HL-60 (cell line): ENCODE measurements around the gene KCNJ6.

Experiments
- DNase-seq, 2 experiments: peaks; one replicate each; pipeline ENCODE4 v3.0.0-alpha.2; 2010 to 2020; ENCODE audit warnings: low read depth in 1 of 2, low spot score in 1 of 2
- H3K27ac ChIP-seq: fragments of 250-450 bp; sonication (Bioruptor Pico); replicated peaks from 2 replicates; pipeline ENCODE4 v1.5.1; 2020; ENCODE audit warnings: mild to moderate bottlenecking, moderate library complexity
- H3K27me3 ChIP-seq: fragments of 250-450 bp; sonication (Bioruptor Pico); 2 replicates; pipeline ENCODE4 v1.5.1; 2021; ENCODE audit warnings: mild to moderate bottlenecking, moderate library complexity; ENCODE audit not compliant: insufficient read depth, poor library complexity, severe bottlenecking
- H3K4me3 ChIP-seq: replicated peaks from 2 replicates; pipeline ENCODE4 v1.5.1; 2011; ENCODE audit warnings: mild to moderate bottlenecking, control low read depth, low read length; ENCODE audit not compliant: insufficient read depth
- GABPA ChIP-seq: IDR thresholded peaks from 2 replicates; pipeline ENCODE4 v1.6.1; 2012; ENCODE audit warnings: low read depth
- POLR2AphosphoS5 ChIP-seq: IDR thresholded peaks from 2 replicates; pipeline ENCODE4 v1.6.1; 2012; ENCODE audit warnings: low read depth
- SPI1 ChIP-seq: IDR thresholded peaks from 2 replicates; pipeline ENCODE4 v1.6.1; 2012; ENCODE audit warnings: low read depth, mild to moderate bottlenecking, borderline replicate concordance
- TF ChIP-seq, protein P1 (sequence below): IDR thresholded peaks from 2 replicates; pipeline ENCODE4 v1.6.1; 2012; ENCODE audit warnings: low read depth; ENCODE audit not compliant: insufficient replicate concordance
- TF ChIP-seq, protein P2 (sequence below): IDR thresholded peaks from one replicate; pipeline ENCODE4 v1.5.1; 2011; ENCODE audit warnings: low read length, control low read depth, inconsistent platforms; ENCODE audit not compliant: insufficient read depth

The KCNJ6 gene

DNA sequence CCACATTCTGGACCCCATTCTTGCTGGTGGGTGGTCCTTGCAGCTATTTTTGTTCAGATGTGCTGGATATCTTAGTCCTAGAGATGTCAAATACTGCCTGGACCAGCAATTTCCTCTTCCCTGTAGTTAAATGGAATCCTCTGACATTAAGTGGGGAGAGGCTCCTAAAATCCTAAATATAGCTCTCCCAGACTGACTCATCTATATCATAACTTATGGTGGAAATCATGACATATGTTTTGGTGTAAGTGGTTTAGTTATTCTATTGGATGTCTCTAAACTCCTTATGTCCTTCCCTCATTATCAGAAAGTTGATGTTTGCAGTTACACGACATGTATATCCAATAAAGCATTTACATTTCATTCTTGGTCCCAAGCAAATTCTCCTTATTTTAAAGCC is 73.1 kb downstream of the KCNJ6 start:
- TF ChIP-seq GABPA, result no peak
- no peak for TF ChIP-seq POLR2AphosphoS5
- TF ChIP-seq, protein P1, sequence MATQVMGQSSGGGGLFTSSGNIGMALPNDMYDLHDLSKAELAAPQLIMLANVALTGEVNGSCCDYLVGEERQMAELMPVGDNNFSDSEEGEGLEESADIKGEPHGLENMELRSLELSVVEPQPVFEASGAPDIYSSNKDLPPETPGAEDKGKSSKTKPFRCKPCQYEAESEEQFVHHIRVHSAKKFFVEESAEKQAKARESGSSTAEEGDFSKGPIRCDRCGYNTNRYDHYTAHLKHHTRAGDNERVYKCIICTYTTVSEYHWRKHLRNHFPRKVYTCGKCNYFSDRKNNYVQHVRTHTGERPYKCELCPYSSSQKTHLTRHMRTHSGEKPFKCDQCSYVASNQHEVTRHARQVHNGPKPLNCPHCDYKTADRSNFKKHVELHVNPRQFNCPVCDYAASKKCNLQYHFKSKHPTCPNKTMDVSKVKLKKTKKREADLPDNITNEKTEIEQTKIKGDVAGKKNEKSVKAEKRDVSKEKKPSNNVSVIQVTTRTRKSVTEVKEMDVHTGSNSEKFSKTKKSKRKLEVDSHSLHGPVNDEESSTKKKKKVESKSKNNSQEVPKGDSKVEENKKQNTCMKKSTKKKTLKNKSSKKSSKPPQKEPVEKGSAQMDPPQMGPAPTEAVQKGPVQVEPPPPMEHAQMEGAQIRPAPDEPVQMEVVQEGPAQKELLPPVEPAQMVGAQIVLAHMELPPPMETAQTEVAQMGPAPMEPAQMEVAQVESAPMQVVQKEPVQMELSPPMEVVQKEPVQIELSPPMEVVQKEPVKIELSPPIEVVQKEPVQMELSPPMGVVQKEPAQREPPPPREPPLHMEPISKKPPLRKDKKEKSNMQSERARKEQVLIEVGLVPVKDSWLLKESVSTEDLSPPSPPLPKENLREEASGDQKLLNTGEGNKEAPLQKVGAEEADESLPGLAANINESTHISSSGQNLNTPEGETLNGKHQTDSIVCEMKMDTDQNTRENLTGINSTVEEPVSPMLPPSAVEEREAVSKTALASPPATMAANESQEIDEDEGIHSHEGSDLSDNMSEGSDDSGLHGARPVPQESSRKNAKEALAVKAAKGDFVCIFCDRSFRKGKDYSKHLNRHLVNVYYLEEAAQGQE, result no peak
- TF ChIP-seq, protein P2, sequence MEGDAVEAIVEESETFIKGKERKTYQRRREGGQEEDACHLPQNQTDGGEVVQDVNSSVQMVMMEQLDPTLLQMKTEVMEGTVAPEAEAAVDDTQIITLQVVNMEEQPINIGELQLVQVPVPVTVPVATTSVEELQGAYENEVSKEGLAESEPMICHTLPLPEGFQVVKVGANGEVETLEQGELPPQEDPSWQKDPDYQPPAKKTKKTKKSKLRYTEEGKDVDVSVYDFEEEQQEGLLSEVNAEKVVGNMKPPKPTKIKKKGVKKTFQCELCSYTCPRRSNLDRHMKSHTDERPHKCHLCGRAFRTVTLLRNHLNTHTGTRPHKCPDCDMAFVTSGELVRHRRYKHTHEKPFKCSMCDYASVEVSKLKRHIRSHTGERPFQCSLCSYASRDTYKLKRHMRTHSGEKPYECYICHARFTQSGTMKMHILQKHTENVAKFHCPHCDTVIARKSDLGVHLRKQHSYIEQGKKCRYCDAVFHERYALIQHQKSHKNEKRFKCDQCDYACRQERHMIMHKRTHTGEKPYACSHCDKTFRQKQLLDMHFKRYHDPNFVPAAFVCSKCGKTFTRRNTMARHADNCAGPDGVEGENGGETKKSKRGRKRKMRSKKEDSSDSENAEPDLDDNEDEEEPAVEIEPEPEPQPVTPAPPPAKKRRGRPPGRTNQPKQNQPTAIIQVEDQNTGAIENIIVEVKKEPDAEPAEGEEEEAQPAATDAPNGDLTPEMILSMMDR, result no peak
- TF ChIP-seq SPI1, result no peak
- H3K27me3 ChIP-seq, result no peaks in the 10 kb centered on the region
- DNase-seq, result no peak
- H3K27ac ChIP-seq, result no peak overlapping the region
- no peak overlapping the region for H3K4me3 ChIP-seq

DNA sequence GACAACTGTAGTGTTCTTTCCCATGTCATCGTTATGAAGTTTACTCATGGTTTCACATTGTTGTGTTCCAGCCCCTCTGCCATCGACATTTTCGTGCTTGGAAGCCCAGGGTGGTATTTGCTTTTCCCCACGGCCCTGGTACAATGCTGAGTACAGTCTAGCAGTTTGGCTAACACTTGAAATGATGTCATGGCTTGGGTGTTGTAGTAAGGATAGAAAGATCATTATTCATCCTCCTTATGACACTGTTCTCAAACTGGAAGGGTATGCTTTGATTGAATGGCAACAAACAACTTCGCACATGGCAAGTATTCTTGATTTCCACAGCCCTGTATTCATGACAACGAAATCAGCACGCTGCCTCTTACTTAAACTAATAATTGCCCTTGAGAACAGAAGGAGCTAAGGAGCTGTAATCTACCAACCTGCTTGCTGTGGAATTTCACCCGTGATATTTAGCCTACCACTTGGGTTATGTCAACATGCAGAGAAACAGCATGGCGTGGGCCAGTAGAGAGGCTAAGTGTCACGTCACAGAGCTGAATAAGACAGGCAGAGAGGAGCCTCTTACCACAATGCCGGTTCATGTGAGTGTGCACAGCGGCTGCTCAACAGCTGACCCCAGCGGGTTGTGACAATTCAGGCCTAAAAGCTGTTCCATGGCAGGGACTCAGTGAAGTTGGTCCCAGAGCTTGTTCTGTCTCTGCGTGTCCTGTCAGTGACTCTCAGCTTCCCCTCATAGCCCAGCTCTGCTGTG is 73.9 kb downstream of the KCNJ6 start:
- DNase-seq, result no peak
- no peaks in the 10 kb centered on the region for H3K27me3 ChIP-seq
- TF ChIP-seq, protein P1, result no peak
- TF ChIP-seq SPI1 (no peak), GABPA (no peak), POLR2AphosphoS5 (no peak)
- TF ChIP-seq, protein P2, result no peak
- no peak overlapping the region for H3K27ac ChIP-seq
- H3K4me3 ChIP-seq, result no peak overlapping the region

DNA sequence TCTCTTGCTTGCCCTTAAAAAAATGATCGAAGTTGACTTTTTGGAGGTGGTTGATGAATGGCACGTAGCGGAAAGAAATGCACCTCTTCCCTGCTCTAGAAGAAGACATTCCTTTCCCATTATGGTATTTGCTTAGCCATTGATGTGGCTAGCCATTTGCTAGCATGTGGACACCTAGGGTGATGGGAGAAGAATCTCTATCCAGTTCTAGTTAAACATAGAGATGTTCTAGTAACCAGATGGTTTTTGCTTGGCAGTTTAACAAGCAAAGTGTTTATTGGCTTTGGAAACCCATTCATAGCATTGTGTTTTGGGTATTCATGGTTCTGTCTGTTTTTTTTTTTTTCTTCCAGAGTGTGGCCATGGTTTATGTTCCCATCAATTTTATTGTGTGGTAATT is 78.9 kb downstream of the KCNJ6 start:
- no peak overlapping the region for H3K27ac ChIP-seq
- DNase-seq, result no peak
- no peaks in the 10 kb centered on the region for H3K27me3 ChIP-seq

More for the DNA sequence above, 78.9 kb downstream of the KCNJ6 start:
- H3K4me3 ChIP-seq, result no peak overlapping the region
- TF ChIP-seq POLR2AphosphoS5, result no peak
- TF ChIP-seq, protein P1, result no peak
- TF ChIP-seq, protein P2, result no peak
- TF ChIP-seq SPI1, result no peak
- no peak for TF ChIP-seq GABPA
